Neural progenitor cell (in vitro differentiated cells): ENCODE measurements around the gene TNFRSF18. TPM values are rescaled to one million over a fixed set of nuclear protein-coding genes. Genes with fewer than 3 reads are reported as not detected.

Experiments
- DNase-seq: peaks from one replicate; pipeline ENCODE4 v3.0.0-alpha.2; 2016; ENCODE audit warnings: low spot score
- H2AFZ ChIP-seq: fragments of 200-600 bp; sonication (generic); replicated peaks from 2 replicates; pipeline ENCODE4 v1.6.1; 2016; ENCODE audit warnings: antibody characterized with exemption
- H3F3A ChIP-seq: fragments of 200-600 bp; sonication (generic); 2 replicates; pipeline ENCODE4 v1.6.1; 2016; ENCODE audit warnings: antibody characterized with exemption, low read depth
- H3K27ac ChIP-seq: fragments of 200-600 bp; sonication (generic); 2 replicates; pipeline ENCODE4 v1.5.1; 2016; ENCODE audit warnings: mild to moderate bottlenecking
- H3K27me3 ChIP-seq: fragments of 200-600 bp; sonication (generic); 2 replicates; pipeline ENCODE4 v1.6.1; 2016; ENCODE audit warnings: mild to moderate bottlenecking, moderate library complexity
- H3K36me3 ChIP-seq: fragments of 200-600 bp; sonication (generic); 2 replicates; pipeline ENCODE4 v1.5.1; 2016
- H3K4me1 ChIP-seq: fragments of 200-600 bp; sonication (generic); 2 replicates; pipeline ENCODE4 v1.6.1; 2016; ENCODE audit warnings: mixed run types
- H3K4me2 ChIP-seq: fragments of 200-600 bp; sonication (generic); 2 replicates; pipeline ENCODE4 v1.6.1; 2016
- H3K4me3 ChIP-seq: fragments of 200-600 bp; sonication (generic); 2 replicates; pipeline ENCODE4 v1.5.1; 2016
- H3K79me2 ChIP-seq: fragments of 200-600 bp; sonication (generic); 2 replicates; pipeline ENCODE4 v1.6.1; 2016; ENCODE audit warnings: low read depth
- H3K9ac ChIP-seq: fragments of 200-600 bp; sonication (generic); 2 replicates; pipeline ENCODE4 v1.6.1; 2016
- H3K9me3 ChIP-seq: fragments of 200-600 bp; sonication (generic); 2 replicates; pipeline ENCODE4 v1.5.1; 2016; ENCODE audit warnings: low read depth
- H4K20me1 ChIP-seq: fragments of 200-600 bp; sonication (generic); 2 replicates; pipeline ENCODE4 v1.6.1; 2016; ENCODE audit warnings: low read depth
- H3K27ac Mint-ChIP-seq: 3 replicates; pipeline ENCODE4 v1.8.0; 2021; ENCODE audit warnings: mixed read lengths
- H3K27me3 Mint-ChIP-seq: 2 replicates; pipeline ENCODE4 v1.8.0; 2022; ENCODE audit warnings: low read depth, mild to moderate bottlenecking, inconsistent platforms, moderate library complexity, mixed read lengths; ENCODE audit not compliant: insufficient read depth
- H3K36me3 Mint-ChIP-seq: 3 replicates; pipeline ENCODE4 v1.8.0; 2021; ENCODE audit warnings: mixed read lengths
- H3K4me1 Mint-ChIP-seq: 3 replicates; pipeline ENCODE4 v1.8.0; 2021; ENCODE audit warnings: mixed read lengths
- H3K4me3 Mint-ChIP-seq: 3 replicates; pipeline ENCODE4 v1.8.0; 2021; ENCODE audit warnings: mild to moderate bottlenecking, moderate library complexity, mixed read lengths
- H3K9me3 Mint-ChIP-seq: 3 replicates; pipeline ENCODE4 v1.8.0; 2020; ENCODE audit warnings: mixed read lengths
- CTCF ChIP-seq: fragments of 200-600 bp; sonication (generic); IDR thresholded peaks from 2 replicates; pipeline ENCODE4 v1.5.1; 2017; ENCODE audit warnings: antibody characterized with exemption, mild to moderate bottlenecking
- EZH2 ChIP-seq: fragments of 200-600 bp; sonication (generic); IDR thresholded peaks from 2 replicates; pipeline ENCODE4 v1.6.1; 2017; ENCODE audit warnings: antibody characterized with exemption, mild to moderate bottlenecking, moderate library complexity
- EZH2phosphoT487 ChIP-seq: fragments of 200-600 bp; sonication (generic); IDR thresholded peaks from 2 replicates; pipeline ENCODE4 v1.6.1; 2017; ENCODE audit warnings: antibody characterized with exemption
- total RNA-seq: library from RNA; depleted of rRNA; stranded (reverse); fragments of >200 nt; gene quantifications from 2 replicates; pipeline ENCODE4 v1.2.3, GENCODE V29; 2015; ENCODE audit warnings: low replicate concordance

TNFRSF18 gene
- total RNA-seq, 1 donor from 2014 or later = not detected

DNA sequence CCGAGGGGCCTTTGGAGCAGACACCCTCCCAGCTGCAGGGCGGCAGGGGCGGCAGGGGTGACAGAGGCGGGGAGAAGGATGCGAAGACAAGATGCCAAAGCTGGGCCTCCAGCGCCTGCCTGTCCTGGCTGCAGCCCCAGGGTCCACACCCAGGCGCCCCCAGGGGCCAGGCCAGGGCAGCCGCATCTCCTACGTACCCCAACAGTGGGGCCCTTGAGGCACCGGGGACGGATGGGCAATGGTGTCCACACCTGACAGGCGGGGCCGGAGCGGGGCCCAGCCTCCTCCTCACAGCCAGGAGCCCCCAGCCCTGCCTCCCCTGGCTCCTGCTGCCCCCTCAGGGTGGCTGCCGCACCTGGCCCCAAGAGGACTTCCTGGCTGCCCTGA is 32.8 kb upstream of the TNFRSF18 start:
- peaks cover 9% of the 10 kb centered on the region for H3K4me1 ChIP-seq
- TF ChIP-seq CTCF (no peak), EZH2 (no peak), EZH2phosphoT487 (no peak)
- no peak overlapping the region for H3K4me3 ChIP-seq
- Mint-ChIP-seq H3K27ac (no peak overlapping the region), H3K36me3 (peaks cover 3% of the 10 kb centered on the region), H3K4me3 (no peak overlapping the region), H3K9me3 (no peaks in the 10 kb centered on the region), H3K4me1 (peaks cover 8% of the 10 kb centered on the region), H3K27me3 (peaks cover 2% of the 10 kb centered on the region)
- H2AFZ ChIP-seq = no peak overlapping the region
- DNase-seq = no peak
- H3K27ac ChIP-seq = no peak overlapping the region
- no peaks in the 10 kb centered on the region for H3K27me3 ChIP-seq
- H4K20me1 ChIP-seq = peaks cover 14% of the 10 kb centered on the region
- peaks cover 9% of the 10 kb centered on the region for H3F3A ChIP-seq
- H3K79me2 ChIP-seq = peaks cover 8% of the 10 kb centered on the region
- no peak overlapping the region for H3K4me2 ChIP-seq
- H3K36me3 ChIP-seq = no peaks in the 10 kb centered on the region
- no peaks in the 10 kb centered on the region for H3K9me3 ChIP-seq
- no peak overlapping the region for H3K9ac ChIP-seq

GRCh38 chr1:1238702-1239178 is 32.3 kb upstream of the TNFRSF18 start:
- Histone ChIP-seq H3K36me3 (no peaks in the 10 kb centered on the region), H3K79me2 (peaks cover 13% of the 10 kb centered on the region), H2AFZ (no peak overlapping the region), H3K4me3 (no peak overlapping the region), H3F3A (peaks cover 7% of the 10 kb centered on the region), H3K9me3 (no peaks in the 10 kb centered on the region), H3K27me3 (no peaks in the 10 kb centered on the region), H3K9ac (no peak overlapping the region), H3K4me2 (no peak overlapping the region), H3K27ac (no peak overlapping the region), H4K20me1 (peaks cover 17% of the 10 kb centered on the region), H3K4me1 (peaks cover 9% of the 10 kb centered on the region)
- no peak for DNase-seq
- Mint-ChIP-seq H3K36me3 (peaks cover 7% of the 10 kb centered on the region), H3K27me3 (peaks cover 2% of the 10 kb centered on the region), H3K9me3 (no peaks in the 10 kb centered on the region), H3K27ac (no peak overlapping the region), H3K4me1 (peaks cover 12% of the 10 kb centered on the region), H3K4me3 (peak overlapping the region; percentile 46)
- TF ChIP-seq EZH2phosphoT487 (no peak), CTCF (no peak), EZH2 (no peak)

DNA sequence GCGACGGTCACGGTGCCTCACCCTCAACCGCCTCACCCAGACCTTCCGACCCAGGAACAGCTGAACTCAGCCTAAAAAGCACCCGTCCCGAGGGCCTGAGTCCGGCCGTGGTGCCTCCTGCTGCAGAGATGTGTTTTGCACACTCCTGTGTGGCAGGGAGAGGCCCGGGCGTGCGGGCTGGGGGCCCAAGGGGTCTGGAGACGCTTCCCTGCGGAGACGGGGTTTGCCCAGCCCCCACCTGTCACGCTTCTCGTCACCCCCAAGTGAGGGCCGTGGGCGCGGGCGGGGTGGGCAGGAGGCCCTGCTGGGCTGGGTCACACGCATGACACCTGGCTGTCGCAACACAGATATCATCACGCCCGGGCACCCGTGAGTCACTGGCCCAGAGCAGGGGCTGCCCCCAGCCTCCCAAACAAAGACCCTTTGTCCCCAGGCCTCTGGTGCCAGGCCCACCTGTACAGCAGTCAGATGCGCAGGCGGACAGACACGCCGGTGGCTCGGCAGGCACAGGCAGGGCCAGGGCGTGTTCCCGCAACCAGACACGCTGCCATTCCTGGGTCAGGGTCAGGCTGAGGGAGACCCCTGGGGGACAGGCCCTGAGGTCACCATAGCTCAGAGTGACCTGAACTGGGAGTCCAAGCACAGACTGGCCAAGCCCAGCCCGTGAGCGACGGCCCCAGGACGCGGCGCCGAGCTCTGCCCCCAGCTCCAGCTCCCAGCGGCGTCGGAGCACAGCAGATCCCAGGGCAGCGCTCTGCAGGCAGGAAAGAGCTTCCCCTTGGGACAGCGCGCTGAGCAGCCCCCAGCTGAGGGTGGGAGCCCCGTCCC is 31.7 kb upstream of the TNFRSF18 start:
- H3K27ac ChIP-seq = no peak overlapping the region
- H3K79me2 ChIP-seq = peaks cover 19% of the 10 kb centered on the region
- Mint-ChIP-seq H3K4me3 (no peak overlapping the region), H3K27me3 (peaks cover 2% of the 10 kb centered on the region), H3K9me3 (peaks cover 3% of the 10 kb centered on the region), H3K27ac (no peak overlapping the region), H3K4me1 (peaks cover 17% of the 10 kb centered on the region), H3K36me3 (peaks cover 11% of the 10 kb centered on the region)
- TF ChIP-seq EZH2phosphoT487 = no peak
- no peak for TF ChIP-seq CTCF
- TF ChIP-seq EZH2 = no peak
- H2AFZ ChIP-seq = no peak overlapping the region
- no peak overlapping the region for H3K9ac ChIP-seq
- H4K20me1 ChIP-seq = peaks cover 18% of the 10 kb centered on the region
- H3K36me3 ChIP-seq = no peaks in the 10 kb centered on the region
- no peaks in the 10 kb centered on the region for H3K27me3 ChIP-seq
- no peak overlapping the region for H3K4me2 ChIP-seq
- H3K4me1 ChIP-seq = peaks cover 9% of the 10 kb centered on the region
- H3K4me3 ChIP-seq = no peak overlapping the region
- DNase-seq = no peak
- no peaks in the 10 kb centered on the region for H3K9me3 ChIP-seq
- peaks cover 7% of the 10 kb centered on the region for H3F3A ChIP-seq
